HG03460 (cell line): Measurements from ENCODE around the gene MRRF.
"Not testable (repeated sequence)": the region's sequence is repeated elsewhere in the genome, so short reads cannot be mapped to it uniquely, and the experiment has no call there.

Experiments used
- ATAC-seq: cut with Tn5 transposase; IDR thresholded peaks from one replicate; pipeline ENCODE4 v1.9.1; 2021; ENCODE audit not compliant: unreplicated experiment

Gene MRRF

DNA sequence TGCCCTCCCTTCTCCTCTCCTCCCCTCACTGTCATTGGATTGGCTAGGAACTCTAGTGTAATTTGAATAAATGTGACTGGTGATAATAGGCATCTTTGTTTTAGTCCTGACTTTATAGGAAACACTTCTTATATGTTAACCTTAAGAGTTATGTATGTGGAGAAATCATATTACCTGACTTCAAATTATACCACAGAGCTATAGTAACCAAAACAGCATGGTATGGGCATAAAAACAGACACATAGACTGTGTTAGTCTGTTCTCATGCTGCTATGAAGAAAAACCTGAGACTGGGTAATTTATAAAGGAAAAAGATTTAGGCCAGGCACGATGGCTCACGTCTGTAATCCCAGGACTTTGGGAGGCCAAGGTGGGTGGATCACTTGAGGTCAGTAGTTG lies 9.4 kb downstream of the MRRF start:
- ATAC-seq: no peak

DNA sequence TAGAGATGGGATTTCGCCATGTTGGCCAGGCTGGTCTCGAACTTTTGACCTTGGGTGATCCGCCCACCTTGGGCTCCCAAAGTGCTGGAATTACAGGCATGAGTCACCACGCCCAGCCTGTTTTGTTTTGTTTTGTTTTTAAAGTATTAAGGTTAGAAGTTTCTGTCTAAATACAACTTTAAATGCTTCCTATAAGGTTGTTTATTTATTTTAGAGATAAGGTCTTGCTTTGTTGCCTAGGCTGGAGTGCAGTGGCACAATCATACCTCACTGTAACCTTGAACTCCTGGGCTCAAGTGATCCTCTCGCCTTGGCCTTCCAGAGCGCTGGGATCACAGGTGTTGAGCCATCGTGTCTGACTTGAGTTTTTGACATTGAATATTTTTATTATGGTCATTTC lies 11.4 kb downstream of the MRRF start:
- ATAC-seq: no peak

DNA sequence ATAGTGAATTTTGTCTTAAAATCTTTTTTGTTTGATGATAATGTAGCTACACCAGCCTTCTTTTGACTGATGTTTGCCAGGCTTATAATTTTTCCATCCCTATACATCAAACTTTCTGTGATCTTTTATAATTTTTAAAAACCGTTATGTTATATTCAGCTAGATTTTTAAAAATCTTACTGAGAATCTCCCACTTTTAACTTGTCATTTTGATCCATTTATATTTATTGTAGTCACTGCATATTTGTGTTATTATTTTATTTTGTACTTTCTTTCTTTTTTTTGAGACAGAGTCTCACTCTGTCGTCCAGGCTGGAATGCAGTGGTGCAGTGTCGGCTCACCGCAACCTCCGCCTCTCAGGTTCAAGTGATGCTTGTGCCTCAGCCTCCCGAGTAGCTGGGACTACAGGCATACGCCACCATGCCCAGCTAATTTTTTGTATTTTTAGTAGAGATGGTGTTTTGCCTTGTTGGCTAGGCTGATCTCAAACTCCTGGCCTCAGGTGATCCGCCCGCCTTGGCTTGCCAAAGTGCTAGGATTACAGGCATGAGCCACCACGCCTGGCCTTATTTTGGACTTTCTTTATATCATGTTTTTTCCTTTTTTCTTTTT lies 12.7 kb downstream of the MRRF start:
- ATAC-seq: no peak

DNA sequence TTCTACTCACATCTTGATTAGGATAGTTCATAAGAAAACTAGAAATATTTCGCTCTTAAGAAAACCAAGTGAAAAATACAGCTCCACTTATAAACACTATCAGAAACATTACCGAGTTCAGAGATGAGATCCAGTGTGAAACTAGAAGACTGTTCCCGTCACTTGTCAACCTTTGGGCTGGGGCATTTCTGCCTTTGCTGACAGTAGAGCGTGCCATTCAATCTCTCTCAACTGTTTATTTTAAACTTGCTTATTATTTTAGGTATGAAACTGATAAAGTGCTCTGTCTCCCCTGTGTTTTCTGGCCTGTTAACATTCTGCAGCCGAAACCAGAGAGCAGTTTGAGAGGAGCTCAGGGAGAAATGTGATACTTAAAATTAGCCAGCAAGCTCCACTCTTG lies 16.7 kb downstream of the MRRF start:
- ATAC-seq: no peak

DNA sequence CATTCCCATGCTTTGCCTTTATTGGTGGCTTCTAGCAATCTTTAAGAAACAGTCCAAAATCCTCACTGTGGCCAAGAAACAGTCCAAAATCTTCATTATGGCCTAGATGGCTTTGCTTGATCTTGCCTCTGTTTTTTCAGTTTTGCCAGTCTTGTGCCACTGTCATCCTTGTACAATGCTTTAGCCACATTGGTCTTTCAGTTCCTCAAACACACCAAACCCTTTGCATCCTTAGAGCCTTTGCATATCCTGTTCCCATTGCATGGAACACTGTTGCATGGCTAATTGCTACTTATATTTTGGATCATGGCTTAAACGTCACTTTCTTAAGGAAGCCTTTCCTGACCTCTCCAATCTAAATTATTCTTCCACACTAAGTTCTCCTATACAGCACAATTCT lies 22.1 kb downstream of the MRRF start:
- ATAC-seq: peak; percentile 68

DNA sequence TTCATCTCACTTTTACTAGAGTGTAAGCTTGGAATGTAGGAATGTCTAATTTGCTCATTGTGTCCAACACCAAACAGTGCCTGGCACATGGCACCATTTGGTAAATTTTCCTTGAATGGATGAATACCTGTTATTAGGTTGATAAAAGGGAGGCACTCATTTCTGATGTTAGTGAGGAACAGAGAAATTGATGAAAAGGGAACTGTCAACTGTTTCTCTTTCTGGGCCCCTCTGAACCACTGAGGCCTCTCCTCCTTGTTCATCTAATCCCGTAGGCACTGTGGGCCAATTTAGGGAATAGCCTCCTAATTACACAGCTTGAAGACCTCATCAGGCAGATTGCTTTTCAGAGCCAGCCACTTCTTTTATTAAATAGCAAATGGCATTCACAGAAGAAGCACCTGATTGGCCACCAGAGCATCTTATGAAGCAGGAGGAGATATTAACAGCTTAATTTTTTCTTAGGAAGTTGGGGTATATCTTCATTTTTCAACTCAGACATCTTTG lies 22.6 kb downstream of the MRRF start:
- no peak for ATAC-seq

DNA sequence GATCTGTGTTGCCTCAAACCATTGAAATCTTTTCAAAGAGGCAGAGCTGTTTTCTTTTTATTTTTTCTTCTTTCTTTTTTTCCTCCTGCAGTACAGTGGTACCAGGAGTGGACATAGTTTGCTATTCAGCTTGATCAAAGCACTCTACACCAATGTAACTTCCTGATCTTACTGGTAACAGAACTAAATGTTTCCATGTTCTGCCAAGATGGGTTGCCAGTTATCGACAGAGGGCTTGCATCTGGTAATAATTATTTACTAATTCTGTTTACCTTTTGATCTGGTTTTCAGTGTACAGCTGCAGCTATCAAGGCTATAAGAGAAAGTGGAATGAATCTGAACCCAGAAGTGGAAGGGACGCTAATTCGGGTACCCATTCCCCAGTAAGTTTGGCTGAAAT lies 26.8 kb downstream of the MRRF start:
- ATAC-seq: no peak

DNA sequence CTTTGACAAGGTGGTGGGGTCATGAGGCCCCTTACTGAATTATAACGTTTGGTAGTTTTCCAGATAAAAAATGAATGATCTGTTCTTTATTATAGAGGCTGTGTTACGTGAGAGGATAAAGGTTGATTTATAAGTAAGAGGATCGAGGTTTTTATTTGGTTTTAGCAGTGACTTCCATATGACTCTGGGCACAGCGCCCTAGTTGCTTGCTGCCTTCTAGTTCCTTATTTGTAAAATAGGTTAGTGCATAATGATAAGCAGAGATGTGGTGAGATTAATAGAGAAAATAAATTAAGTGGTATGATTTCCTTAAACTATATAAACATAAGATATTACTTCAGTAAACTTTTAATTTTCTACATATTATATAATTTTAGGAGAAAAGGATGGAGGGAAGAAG lies 29.8 kb downstream of the MRRF start:
- ATAC-seq: no peak

DNA sequence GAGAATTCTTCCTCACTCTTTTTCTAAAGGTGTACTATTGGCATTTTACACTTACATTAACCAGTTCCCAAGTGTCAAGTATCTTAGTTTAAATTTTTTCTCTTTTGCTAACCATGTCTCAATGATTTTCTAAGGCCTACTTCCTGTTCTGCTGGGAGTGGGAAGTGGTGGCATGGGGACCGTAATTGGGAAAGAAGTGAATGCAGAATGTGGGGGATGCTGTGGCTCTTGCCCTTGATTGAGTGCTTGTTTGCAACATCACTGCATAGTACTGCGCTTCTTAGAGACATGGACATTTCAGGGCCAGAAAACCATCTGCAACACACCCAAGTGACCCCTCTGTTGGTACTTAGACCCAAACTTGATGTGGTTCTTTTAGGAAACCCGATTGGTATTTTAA lies 32.8 kb downstream of the MRRF start:
- no peak for ATAC-seq

DNA sequence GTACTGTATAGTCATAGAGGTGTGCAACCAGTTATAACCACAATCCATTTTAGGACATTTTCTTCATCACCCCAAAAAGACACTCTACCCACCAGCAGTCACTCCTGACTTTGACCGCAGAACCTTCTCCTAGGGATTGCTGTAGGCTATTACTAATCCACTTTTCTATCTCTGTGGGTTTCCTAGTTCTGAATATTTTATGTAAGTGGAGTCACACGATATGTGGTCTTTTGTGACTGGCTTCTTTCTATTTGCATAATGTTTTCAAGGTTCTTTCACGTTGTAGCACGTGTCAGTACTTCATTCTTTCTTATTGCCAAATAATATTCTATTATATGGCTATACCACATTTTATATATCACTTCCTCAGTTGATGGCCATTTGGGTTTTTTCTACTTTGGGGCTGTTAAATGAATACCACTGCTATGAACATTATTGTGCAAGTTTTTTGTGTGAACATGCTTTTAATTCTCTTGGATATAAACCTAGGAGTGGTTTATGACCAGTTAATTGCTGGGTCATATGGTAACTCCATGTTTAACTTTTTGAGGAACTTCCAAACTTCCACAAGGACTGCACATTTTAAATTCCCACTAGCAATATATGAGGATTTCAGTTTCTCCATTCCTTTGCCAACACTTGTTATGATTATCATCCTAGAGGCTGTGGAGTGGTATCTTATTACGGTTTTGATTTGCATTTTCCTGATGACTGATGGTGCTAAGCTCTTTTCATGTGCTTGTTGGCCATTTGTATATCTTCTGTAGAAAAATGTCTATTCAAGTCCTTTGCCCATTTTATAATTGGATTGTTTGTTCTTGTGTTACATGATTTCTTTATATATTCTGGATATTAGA lies 37.8 kb downstream of the MRRF start:
- ATAC-seq: no peak

DNA sequence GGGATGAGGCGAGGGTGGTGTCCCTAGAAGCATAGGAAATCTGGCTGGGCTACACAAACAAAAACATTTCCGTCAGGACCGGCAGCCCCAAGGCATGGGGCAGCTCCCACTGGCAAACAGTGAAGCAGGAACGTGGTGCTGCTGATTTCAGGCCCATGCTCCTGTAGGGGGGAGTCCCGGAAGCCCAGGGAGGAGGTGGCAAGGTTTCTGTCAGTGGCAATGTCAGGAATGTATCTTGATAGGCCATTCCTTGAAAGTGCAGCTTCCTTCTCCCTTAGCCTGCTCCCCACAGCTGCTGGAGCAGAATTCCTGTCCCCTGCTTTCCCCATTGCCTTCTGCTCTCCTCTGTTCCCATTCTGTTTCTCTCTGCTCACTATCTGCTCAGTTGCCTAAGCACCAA lies 42.4 kb downstream of the MRRF start:
- no peak for ATAC-seq

DNA sequence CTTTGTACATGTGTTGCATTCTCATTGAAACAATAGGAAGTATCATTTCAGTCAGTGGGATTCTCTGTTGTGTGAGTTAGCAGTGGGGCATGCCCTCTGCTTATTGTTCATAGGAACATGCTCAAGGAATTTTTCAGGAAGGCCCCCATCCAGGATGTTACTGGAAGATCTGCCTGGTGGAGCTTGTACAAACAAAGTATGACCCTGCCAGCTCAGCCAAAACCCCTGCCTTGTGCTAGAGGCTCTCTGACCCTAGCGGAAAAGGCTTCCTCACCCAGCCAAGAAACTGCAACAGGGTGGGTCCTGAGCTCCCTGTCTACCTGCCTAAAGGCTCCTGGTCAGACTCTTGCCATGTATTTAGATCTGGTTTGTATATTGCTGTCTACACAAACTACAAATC lies 43.2 kb downstream of the MRRF start:
- no peak for ATAC-seq

DNA sequence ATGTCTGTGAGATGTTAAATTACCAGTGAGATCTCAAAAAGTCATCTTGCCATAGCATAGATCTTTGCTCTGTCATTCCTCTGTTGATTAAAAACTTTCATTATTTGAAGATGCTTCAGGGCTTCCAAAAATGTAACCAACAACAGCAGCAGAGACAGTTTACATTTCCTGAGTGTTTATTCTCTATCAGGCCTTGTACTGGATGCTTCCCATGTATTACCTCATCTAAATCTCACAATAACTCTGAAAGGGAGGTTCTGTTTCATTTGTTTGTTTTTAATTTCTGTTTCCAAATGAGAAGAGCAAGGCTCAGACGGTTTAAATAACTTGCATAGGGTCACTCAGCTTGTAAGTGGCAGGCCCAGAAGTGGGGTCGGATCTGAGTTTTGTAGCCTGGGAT lies 45.2 kb downstream of the MRRF start:
- ATAC-seq: no peak

DNA sequence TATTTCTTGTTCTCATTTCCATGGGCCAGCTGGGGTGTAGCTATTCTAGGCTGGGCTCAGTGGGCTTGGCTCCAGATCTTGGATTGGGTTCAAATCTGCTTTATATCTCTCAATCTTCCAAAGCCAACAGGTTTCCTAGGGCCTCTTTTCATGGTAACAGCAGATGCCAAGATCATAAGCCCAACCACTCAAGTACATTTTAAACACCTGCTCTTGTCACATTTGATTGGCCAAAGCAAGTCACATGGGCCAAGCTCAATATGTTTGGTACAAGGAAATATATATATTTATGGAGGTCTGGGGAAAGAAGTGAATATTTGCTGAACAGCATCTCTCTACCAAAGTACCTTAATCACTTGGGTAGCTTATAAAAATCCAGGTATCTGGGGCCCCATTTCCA lies 49.5 kb downstream of the MRRF start:
- ATAC-seq: no peak

DNA sequence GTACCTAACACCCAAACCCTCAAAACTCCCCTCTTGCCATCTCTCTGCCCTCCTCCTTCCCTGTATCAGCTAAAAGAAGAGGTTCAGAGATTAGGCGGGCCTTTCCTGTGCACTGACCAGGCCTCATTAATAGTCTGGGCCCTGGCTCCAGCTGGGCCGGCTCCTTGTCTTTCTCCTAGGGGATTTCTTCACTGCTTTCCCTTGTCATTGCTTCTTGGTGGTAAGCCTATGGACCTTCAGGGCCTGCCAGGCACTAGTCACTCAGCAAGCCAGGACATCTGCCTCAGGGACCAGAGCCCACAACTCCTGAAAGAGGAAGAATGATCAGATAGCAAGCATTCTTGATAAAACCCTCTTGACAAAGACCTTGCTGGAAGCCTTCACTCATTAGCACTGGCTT lies 50.9 kb downstream of the MRRF start:
- ATAC-seq: no peak

DNA sequence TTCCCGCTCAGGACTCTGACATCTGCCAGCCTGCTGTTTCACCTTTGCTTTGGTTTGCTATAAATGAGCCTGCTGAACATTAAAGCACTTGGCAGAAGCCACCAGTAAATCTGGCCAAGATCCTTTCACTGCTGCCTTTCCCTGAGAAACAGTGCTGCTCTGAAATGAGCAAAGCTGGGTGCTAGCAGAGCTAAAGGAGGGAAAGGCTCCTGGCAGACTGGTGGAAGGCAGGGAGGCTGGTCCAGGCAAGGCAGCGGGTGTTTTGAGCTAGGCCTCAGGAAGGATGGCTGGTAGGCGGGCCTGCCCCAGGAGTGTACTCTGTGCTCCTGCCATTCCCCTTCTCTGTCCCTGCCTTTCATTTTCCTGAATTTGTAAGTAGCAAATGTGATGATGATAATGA lies 53.6 kb downstream of the MRRF start:
- no peak for ATAC-seq

DNA sequence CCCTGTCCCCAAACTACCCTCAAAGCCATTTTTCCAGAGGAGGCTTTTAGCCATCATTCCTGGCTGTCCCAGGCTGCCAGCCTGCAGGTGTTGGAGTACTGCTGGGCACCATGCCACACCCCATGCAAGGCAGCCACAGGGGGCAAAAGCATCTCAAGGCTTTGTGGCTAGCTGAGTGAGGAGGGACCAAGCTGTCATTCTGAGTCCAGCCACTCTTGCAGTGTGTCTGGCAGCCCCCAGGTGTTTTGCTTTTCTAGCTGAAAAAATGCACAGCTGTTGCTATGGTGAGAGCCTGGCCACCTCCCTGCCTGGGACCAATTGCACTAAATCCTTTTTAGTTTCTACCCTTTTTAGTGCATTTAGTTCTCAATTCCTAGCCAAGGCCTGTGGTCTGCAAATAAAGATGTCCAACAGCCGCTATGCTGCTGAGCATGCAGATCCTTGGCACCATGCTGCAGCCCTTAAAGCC lies 55.8 kb downstream of the MRRF start:
- no peak for ATAC-seq

DNA sequence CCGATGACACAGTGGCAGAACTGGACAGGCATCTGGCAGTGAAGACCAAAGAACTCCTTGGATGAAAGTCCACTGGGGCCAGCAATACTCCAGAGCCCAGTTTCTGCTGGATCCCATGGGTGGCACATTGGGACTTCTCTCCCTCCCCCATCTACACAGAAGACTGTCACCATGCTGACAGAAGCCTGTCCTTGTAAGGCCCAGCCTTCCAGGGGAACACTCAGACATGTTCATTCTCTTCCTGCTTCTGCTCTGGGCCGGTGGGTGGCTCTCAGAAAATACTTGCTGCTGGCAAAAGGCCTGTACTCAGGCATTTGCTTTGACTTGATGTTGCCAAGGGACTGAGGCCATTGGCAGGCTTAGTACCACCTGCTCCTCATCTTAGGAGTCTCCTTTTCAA lies 57.9 kb downstream of the MRRF start:
- ATAC-seq: no peak

DNA sequence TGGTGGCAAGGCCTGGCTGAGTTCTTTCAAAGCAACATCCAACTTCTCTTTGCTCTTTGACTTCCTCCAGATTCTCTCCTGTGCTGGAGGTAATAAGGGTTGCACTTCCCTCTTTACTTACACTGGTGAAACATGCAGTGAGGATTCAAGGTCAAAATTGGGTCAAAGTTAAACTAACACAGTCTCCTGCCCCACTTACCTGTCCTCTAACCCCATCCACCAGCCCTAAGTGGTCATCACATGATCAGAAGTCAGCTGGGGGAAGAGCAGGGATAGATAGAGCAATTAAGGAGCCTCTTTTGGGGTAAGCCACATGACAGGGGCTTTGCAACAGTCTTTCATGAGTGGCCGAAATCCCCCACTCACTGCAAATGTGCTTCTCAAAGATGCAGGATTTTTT lies 60.0 kb downstream of the MRRF start:
- not testable (repeated sequence) for ATAC-seq

DNA sequence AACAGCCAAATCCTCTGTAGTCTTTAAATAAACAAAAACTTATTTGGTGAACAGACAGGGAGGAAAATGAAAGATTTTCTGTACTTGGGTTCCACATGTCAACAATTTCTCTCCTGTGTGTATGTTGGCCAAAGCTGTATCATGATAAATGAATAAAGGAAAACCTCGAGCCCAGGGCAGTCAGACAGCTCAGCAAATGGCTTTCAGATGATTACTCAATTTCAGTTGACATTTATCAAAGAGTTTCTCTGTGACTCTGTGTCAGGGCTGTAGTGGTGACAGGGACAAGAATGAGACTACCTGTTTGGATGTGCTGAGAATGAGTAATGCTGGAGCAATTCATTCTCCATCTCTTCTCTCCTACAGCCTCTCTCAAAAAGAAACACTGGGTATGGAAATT lies 60.4 kb downstream of the MRRF start:
- no peak for ATAC-seq

DNA sequence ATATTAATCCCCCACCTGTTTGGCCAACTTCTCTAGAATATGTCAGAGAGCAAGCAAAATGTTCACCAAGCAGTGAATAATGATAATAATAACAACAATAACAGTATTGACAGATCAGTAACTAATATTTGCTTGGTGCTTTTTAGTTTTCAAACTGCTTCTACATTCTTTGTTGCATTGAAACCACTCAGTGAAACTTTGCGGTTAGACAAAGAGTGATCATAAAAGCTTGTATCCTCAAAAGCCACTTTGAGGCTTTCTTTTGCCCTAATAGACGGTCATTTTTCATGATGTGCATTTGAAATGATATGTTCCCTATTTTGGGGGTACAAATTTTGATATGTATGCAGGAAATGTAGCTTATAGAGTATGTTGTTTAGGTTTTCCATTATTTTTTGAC lies 62.5 kb downstream of the MRRF start:
- no peak for ATAC-seq

DNA sequence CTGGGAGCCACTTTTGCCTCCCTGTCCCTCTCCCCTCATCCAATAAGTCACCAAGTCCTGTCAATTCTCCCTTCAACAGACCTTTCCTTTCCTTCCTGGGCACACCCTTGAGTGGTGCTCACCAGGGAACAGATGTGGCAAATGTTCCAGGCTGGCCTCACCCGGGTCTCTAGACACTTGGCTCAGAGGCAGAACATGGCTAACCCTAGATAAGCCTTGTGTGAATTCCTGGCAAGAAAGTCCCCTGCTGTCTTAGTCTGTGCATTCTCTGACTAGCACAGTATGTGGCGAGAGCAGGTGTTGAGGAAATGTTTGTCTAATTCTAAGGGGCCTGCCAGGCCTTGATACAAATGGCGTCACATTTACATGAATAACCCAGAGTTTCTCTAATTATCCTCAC lies 64.9 kb downstream of the MRRF start:
- no peak for ATAC-seq

DNA sequence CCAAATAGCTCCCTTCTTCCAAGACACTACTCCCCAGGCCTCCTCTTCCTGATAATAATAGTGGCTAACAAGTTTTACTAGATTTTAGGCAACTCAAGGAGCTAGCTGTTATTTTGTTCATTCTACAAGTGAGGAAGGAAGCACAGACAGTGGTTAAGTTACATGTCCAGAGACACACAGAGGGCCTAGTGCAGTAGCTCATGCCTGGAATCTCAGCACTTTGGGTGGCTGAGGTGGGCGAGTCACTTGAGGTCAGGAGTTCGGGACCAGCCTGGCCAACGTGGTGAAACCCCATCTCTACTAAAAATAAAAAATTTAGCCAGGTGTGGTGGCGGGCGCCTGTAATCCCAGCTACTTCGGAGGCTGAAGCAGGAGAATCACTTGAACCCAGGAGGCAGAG lies 65.8 kb downstream of the MRRF start:
- ATAC-seq: not testable (repeated sequence)
